Panc1 (cell line): ENCODE results near the gene CD300LF. TPM values are rescaled to one million over a fixed set of nuclear protein-coding genes. Genes with fewer than 3 reads are reported as not detected.
A peak's percentile ranks its signal among the peaks of the same experiment; 100 is the strongest.

Experiments used
- ATAC-seq: fragments of 200-7000 bp; cut with Tn5 transposase; 2 replicates; pipeline ENCODE4 v1.9.1; 2020; ENCODE audit warnings: mild to moderate bottlenecking, moderate library complexity
- BruUV-seq: library from RNA; stranded (reverse); fragments of 400-500 nt; replicated peaks from 2 replicates; lab custom pipeline; 2021; lab: Mats Ljungman, UMichigan
- CTCF ChIA-PET: fragments of 300-600 bp; sonication (Branson Sonifier 250); formaldehyde crosslinking; loops from one replicate; lab custom pipeline; 2022; ENCODE audit warnings: antibody characterized with exemption; lab: Charles Lee
- POLR2A ChIA-PET: fragments of 300-600 bp; sonication (Branson Sonifier 250); formaldehyde crosslinking; loops from one replicate; lab custom pipeline; 2022; ENCODE audit warnings: antibody characterized with exemption; lab: Charles Lee
- DNase-seq: peaks from one replicate; pipeline ENCODE4 v3.0.0-alpha.2; 2010; ENCODE audit warnings: low read depth, low spot score
- H3K27ac ChIP-seq: 2 replicates; pipeline ENCODE4 v1.5.1; 2011; ENCODE audit warnings: mild to moderate bottlenecking, low read length, inconsistent platforms
- H3K27me3 ChIP-seq: fragments of 200-500 bp; sonication (Bioruptor generic); 2 replicates; pipeline ENCODE4 v1.6.0; 2014; ENCODE audit warnings: low read length, inconsistent platforms; ENCODE audit not compliant: control insufficient read depth, insufficient read depth
- H3K36me3 ChIP-seq: fragments of 200-500 bp; sonication (Bioruptor generic); 2 replicates; pipeline ENCODE4 v1.5.1; 2014; ENCODE audit warnings: inconsistent platforms, mild to moderate bottlenecking, low read length, moderate library complexity; ENCODE audit not compliant: control insufficient read depth, insufficient read depth
- H3K4me1 ChIP-seq: 2 replicates; pipeline ENCODE4 v1.5.1; 2011; ENCODE audit warnings: inconsistent platforms, mild to moderate bottlenecking, low read length, moderate library complexity; ENCODE audit not compliant: control insufficient read depth, insufficient read depth
- H3K4me3 ChIP-seq, 2 experiments: 2 replicates each; pipeline ENCODE4 v1.5.1; 2011 to 2012; ENCODE audit warnings: low read depth in 2 of 2, low read length in 2 of 2, mild to moderate bottlenecking in 2 of 2, inconsistent platforms in 1 of 2, moderate library complexity in 1 of 2
- H3K9me3 ChIP-seq: fragments of 200-500 bp; sonication (Bioruptor generic); 2 replicates; pipeline ENCODE4 v1.5.1; 2014; ENCODE audit warnings: low read depth, mild to moderate bottlenecking, inconsistent platforms, low read length, moderate library complexity; ENCODE audit not compliant: control insufficient read depth, insufficient read depth
- CTCF ChIP-seq: fragments of 450-650 bp; IDR thresholded peaks from 2 replicates; pipeline ENCODE4 v1.5.1; 2017; ENCODE audit warnings: mild to moderate bottlenecking
- POLR2AphosphoS5 ChIP-seq: IDR thresholded peaks from 2 replicates; pipeline ENCODE4 v1.6.1; 2012; ENCODE audit warnings: mild to moderate bottlenecking, low read depth, low read length, moderate library complexity
- REST ChIP-seq, 2 experiments: IDR thresholded peaks; 2 replicates each; pipeline ENCODE4 v1.6.1; 2011 to 2012; ENCODE audit warnings: low read depth in 2 of 2, control low read depth in 1 of 2, low read length in 1 of 2, mild to moderate bottlenecking in 1 of 2, moderate library complexity in 1 of 2; ENCODE audit not compliant: insufficient read depth in 1 of 2
- SIN3A ChIP-seq: IDR thresholded peaks from 2 replicates; pipeline ENCODE4 v1.6.1; 2012; ENCODE audit warnings: low read depth, mild to moderate bottlenecking, low read length, moderate library complexity, borderline replicate concordance; ENCODE audit not compliant: insufficient read depth
- TCF7L2 ChIP-seq: IDR thresholded peaks from 2 replicates; pipeline ENCODE4 v1.6.1; 2011; ENCODE audit warnings: mild to moderate bottlenecking, low read depth, low read length, inconsistent platforms
- in situ Hi-C: cut with HindIII; loops from 2 replicates; pipeline ENCODE4 v1.10.0; 2016; ENCODE audit warnings: low sequenced_read_pairs, low pct_unique_long_range_greater_than_20kb
- intact Hi-C: fragments of 100-400 bp; cut with micrococcal nuclease; formaldehyde crosslinking; loops from one replicate; pipeline ENCODE4 v1.10.0; 2022; ENCODE audit not compliant: unreplicated experiment
- total RNA-seq: library from RNA; stranded (reverse); gene quantifications from one replicate; pipeline ENCODE4 v1.2.1, GENCODE V29; 2021; ENCODE audit not compliant: unreplicated experiment

Gene CD300LF
- total RNA-seq, 1 experiment from 2014 or later = not detected

- DNase-seq = no peak
- in situ Hi-C loops = no loop called here
- H3K27ac ChIP-seq = no peak overlapping the region
These were observed 46.1 kb upstream of the CD300LF start for GRCh38 chr17:74758848-74759168.

GRCh38 chr17:74757931-74758847, 45.5 kb upstream of the CD300LF start:
- Histone ChIP-seq H3K9me3 (no peaks in the 10 kb centered on the region), H3K27me3 (no peaks in the 10 kb centered on the region), H3K4me3 (no peak overlapping the region), H3K36me3 (no peaks in the 10 kb centered on the region), H3K4me1 (peaks cover 40% of the 10 kb centered on the region), H3K27ac (no peak overlapping the region)
- DNase-seq = no peak
- ChIA-PET POLR2A (no interaction called here), CTCF (interaction anchor here (1.2 kb wide), 1 partner anchor 9 kb away, joined by 5 read pairs; no protein-coding TSS in a partner anchor)
- ATAC-seq = no peak
- intact Hi-C loops = no loop called here
- in situ Hi-C loops = no loop called here
- no TSS peak for BruUV-seq
- TF ChIP-seq POLR2AphosphoS5 (no peak), REST (IDR thresholded peaks at IDR 0.05; ENCODE audit: insufficient read depth in 1 of 2, low read depth in 2 of 2, low read length in 1 of 2) (no peak), CTCF (no peak), TCF7L2 (no peak)

More at GRCh38 chr17:74758848-74759168, 46.1 kb upstream of the CD300LF start:
- intact Hi-C loops = no loop called here
- Histone ChIP-seq H3K27me3 (no peaks in the 10 kb centered on the region), H3K4me1 (peaks cover 42% of the 10 kb centered on the region), H3K9me3 (no peaks in the 10 kb centered on the region), H3K36me3 (no peaks in the 10 kb centered on the region), H3K4me3 (no peak overlapping the region)
- ChIA-PET CTCF (interaction anchor here (0.6 to 1.2 kb wide), 2 partner anchors 9 to 12 kb away, joined by 3 to 5 read pairs; no protein-coding TSS in a partner anchor), POLR2A (no interaction called here)
- TF ChIP-seq REST (IDR thresholded peaks at IDR 0.05; ENCODE audit: insufficient read depth in 1 of 2, low read depth in 2 of 2, low read length in 1 of 2) (no peak), SIN3A (no peak), POLR2AphosphoS5 (no peak), TCF7L2 (no peak), CTCF (no peak)
- BruUV-seq = no TSS peak
- peak; percentile 46; the same call in 1 of the 2 replicates for ATAC-seq
